ENCODE measurements around the gene ABI2.
"Not testable (repeated sequence)": the region's sequence is repeated elsewhere in the genome, so short reads cannot be mapped to it uniquely, and the experiment has no call there.

GRCh38 chr2:203429643-203430042 lies 101.4 kb downstream of the ABI2 start:
- TF ChIP-seq, protein P1, sequence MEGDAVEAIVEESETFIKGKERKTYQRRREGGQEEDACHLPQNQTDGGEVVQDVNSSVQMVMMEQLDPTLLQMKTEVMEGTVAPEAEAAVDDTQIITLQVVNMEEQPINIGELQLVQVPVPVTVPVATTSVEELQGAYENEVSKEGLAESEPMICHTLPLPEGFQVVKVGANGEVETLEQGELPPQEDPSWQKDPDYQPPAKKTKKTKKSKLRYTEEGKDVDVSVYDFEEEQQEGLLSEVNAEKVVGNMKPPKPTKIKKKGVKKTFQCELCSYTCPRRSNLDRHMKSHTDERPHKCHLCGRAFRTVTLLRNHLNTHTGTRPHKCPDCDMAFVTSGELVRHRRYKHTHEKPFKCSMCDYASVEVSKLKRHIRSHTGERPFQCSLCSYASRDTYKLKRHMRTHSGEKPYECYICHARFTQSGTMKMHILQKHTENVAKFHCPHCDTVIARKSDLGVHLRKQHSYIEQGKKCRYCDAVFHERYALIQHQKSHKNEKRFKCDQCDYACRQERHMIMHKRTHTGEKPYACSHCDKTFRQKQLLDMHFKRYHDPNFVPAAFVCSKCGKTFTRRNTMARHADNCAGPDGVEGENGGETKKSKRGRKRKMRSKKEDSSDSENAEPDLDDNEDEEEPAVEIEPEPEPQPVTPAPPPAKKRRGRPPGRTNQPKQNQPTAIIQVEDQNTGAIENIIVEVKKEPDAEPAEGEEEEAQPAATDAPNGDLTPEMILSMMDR (conservative IDR thresholded peaks at IDR 0.05; ENCODE audit: low read depth, low read length) = not testable (repeated sequence)
- TF ChIP-seq POLR2A (IDR thresholded peaks at IDR 0.05; ENCODE audit: low read depth, low read length); RFX5 (IDR thresholded peaks at IDR 0.05; ENCODE audit: low read depth, low read length); SMC3 (IDR thresholded peaks at IDR 0.05; ENCODE audit: low read depth, low read length); RCOR1 (IDR thresholded peaks at IDR 0.05; ENCODE audit: insufficient replicate concordance, low read length); CEBPB (IDR thresholded peaks at IDR 0.05; ENCODE audit: low read depth, low read length); USF2 (IDR thresholded peaks at IDR 0.05; ENCODE audit: low read depth, low read length); MAFK (IDR thresholded peaks at IDR 0.05; ENCODE audit: low read depth, low read length); BHLHE40 (IDR thresholded peaks at IDR 0.05; ENCODE audit: low read depth, low read length); CHD1 (IDR thresholded peaks at IDR 0.05; ENCODE audit: low read depth, low read length): not testable (repeated sequence)
